Tibial artery (tissue), 4 donors: ENCODE measurements around the gene SPRN.
A peak's percentile ranks its signal among the peaks of the same experiment; 100 is the strongest.
"Not testable (repeated sequence)": the region's sequence is repeated elsewhere in the genome, so short reads cannot be mapped to it uniquely, and the experiment has no call there.

Experiments
- DNase-seq, 2 donors: peaks; one replicate each; pipeline ENCODE4 v3.0.0-alpha.2; 2019
- H3K27ac ChIP-seq, 2 donors: fragments of 200-600 bp; sonication (generic) in 1 of 2; 1 replicate in 1 of 2; 2 replicates in 1 of 2; pipeline ENCODE4 v1.5.1; 2018 to 2019; ENCODE audit warnings: mild to moderate bottlenecking in 1 of 2
- H3K27me3 ChIP-seq, 2 donors: fragments of 200-600 bp; sonication (generic) in 1 of 2; one replicate each; pipeline versions ENCODE4 v1.5.1 to v1.6.0; 2016 to 2019
- H3K36me3 ChIP-seq, 3 donors: fragments of 200-600 bp; sonication (generic) in 2 of 3; one replicate each; pipeline ENCODE4 v1.5.1; 2016 to 2019; ENCODE audit warnings: mild to moderate bottlenecking in 2 of 3
- H3K4me1 ChIP-seq, 4 donors: fragments of 200-600 bp; sonication (generic) in 2 of 4; 1 replicate in 3 of 4; 2 replicates in 1 of 4; pipeline ENCODE4 v1.5.1; 2016 to 2019
- H3K4me3 ChIP-seq, 2 donors: fragments of 200-600 bp; sonication (generic) in 1 of 2; 1 replicate in 1 of 2; 2 replicates in 1 of 2; pipeline ENCODE4 v1.5.1; 2018 to 2019; ENCODE audit warnings: mild to moderate bottlenecking in 2 of 2
- H3K9me3 ChIP-seq, 3 donors: fragments of 200-600 bp; sonication (generic) in 1 of 3; one replicate each; pipeline ENCODE4 v1.5.1; 2016 to 2019
- CTCF ChIP-seq, 2 experiments: fragments of 200-600 bp in 1 of 2; fragments of 450-650 bp in 1 of 2; IDR thresholded peaks; one replicate each; pipeline ENCODE4 v1.5.1; 2017 to 2019; ENCODE audit warnings: antibody characterized with exemption in 2 of 2, mild to moderate bottlenecking in 1 of 2, moderate library complexity in 1 of 2
- intact Hi-C: fragments of 100-400 bp; cut with DNase I; formaldehyde crosslinking; loops from one replicate; pipeline ENCODE4 v1.15.0; 2023; ENCODE audit warnings: low total_unique reads

The SPRN gene

DNA sequence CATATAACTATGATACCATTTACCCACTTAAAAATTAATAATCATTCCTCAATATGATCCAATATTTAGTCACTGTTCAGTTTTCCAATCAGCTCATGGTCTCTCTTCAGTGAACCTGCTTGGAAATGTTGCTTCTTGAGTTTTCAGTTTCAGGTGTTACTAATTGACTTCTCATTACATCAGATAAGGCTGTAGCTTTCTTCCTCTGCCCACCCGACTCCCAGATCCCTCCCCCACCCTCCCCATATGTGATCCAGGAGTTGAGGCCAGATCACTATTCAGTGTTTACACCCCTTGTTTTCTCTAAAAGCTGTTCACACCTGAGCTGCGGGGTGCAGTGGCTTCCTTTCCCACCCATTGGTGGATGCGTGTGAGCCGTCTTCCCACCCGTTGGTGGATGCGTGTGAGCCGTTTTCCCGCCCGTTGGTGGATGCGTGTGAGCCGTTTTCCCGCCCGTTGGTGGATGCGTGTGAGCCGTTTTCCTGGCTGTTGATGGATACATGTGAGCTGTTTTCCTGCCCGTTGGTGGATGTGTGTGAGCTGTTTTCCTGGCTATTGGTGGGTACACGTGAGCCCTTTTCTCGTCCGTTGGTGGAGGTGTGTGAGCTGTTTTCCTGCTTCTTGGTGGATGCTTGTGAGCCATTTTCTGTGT lies 33.7 kb downstream of the SPRN start:
- Histone ChIP-seq H3K4me3 (no peak overlapping the region), H3K4me1 (peaks cover 4 to 16% (median 11%) of the 10 kb centered on the region in 4 donors), H3K27ac (no peak overlapping the region), H3K27me3 (no peaks in the 10 kb centered on the region), H3K9me3 (no peaks in the 10 kb centered on the region), H3K36me3 (peaks cover 0 to 34% (median 11%) of the 10 kb centered on the region in 3 donors)
- TF ChIP-seq CTCF (IDR thresholded peaks at IDR 0.05), result no peak
- intact Hi-C loops, result no loop called here
- DNase-seq, result peak in 1 of 2 donors; percentile 48

DNA sequence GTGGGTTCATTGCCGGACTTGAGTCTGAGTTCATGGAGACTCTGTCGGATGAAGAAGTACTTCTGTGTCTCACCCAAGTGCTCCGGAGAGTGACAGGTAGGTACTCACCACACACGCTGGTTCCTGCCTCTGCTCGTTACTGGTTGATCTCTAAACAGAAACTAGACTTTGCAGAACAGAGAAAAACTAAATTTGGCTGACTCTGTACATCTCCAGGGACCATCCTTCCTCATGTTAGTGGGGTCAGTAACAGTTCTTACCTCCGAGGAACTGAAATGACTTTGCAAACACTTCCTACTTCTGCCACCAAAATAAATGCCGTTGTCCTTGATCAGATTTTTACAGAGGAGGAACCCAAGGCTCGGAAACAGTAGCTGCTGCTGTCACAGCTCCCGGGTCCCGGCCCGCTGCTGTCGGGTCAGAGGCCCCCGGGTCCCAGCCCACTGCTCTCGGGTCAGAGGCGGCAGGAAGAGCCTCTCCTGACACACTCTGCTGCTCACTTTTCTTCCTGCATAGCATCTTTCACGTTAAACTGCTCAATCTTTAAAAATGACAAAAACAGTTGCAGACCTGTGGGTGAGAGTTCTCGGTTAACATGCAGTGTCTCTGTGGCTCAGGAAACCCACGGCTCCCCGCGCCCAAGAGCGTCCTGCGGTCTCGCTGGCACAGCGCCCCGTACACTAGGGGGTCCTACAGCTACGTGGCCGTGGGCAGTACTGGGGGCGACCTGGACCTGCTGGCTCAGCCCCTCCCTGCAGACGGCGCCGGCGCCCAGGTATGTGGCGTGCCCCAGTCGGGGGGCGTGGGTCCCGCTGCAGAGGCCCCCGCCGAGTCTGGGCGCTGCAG lies 35.2 kb downstream of the SPRN start:
- Histone ChIP-seq H3K27ac (no peak overlapping the region), H3K4me1 (peaks cover 0 to 6% (median 3%) of the 10 kb centered on the region in 4 donors), H3K27me3 (no peaks in the 10 kb centered on the region), H3K9me3 (no peaks in the 10 kb centered on the region), H3K36me3 (peaks cover under 1 to 48% (median 17%) of the 10 kb centered on the region in 3 donors), H3K4me3 (no peak overlapping the region)
- peak in 1 of 2 donors; percentile 48 for DNase-seq
- no peak for TF ChIP-seq CTCF (IDR thresholded peaks at IDR 0.05)
- intact Hi-C loops, result no loop called here

DNA sequence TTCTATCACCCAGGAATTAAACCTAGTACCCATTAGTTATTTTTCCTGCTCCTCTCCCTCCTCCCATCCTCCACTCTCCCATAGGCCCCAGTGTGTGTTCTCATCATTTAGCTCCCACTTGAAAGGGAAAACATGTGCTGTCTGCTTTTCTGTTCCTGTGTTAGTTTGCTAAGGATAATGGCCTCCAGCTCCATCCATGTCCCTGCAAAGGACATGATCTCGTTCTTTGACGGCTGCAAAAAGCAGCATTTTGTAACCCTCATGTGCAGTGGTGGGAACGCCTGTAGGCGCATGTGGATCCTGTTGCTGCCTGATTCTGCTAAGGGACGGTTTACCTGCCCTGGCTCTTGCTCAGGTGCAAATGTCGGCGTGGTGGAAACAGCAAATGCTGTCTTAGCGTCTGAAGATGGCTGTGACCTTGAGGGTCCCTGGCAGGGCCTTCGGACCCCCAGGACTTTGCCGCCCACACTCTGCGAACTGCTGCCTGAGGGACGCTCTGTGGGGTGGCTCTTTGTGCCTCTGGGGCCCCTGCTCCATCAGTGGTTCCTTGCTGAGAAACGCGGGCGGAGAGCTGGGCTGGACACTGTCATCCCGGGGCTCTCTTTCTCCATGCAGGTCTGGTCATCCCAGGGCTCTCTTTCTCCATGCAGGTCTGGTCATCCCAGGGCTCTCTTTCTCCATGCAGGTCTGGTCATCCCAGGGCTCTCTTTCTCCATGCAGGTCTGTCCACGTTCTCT lies 36.0 kb downstream of the SPRN start:
- no peak for TF ChIP-seq CTCF (IDR thresholded peaks at IDR 0.05)
- Histone ChIP-seq H3K4me3 (no peak overlapping the region), H3K9me3 (no peaks in the 10 kb centered on the region), H3K27ac (no peak overlapping the region), H3K36me3 (peaks cover 4 to 55% (median 21%) of the 10 kb centered on the region in 3 donors), H3K4me1 (peaks cover 0 to 3% (median 1%) of the 10 kb centered on the region in 4 donors), H3K27me3 (no peaks in the 10 kb centered on the region)
- intact Hi-C loops, result no loop called here
- peak in 1 of 2 donors; percentile 60 for DNase-seq

GRCh38 chr10:133386951-133387350 lies 37.5 kb downstream of the SPRN start:
- H3K4me3 ChIP-seq, H3K27me3 ChIP-seq, H3K27ac ChIP-seq, H3K4me1 ChIP-seq, H3K9me3 ChIP-seq, intact Hi-C loops: not testable (repeated sequence)
- H3K36me3 ChIP-seq, result peaks cover 4 to 62% (median 24%) of the 10 kb centered on the region in 3 donors
- peak in 1 of 2 donors; percentile 3 for DNase-seq

GRCh38 chr10:133385214-133385613 lies 39.2 kb downstream of the SPRN start:
- DNase-seq, result no peak
- no peak for TF ChIP-seq CTCF (IDR thresholded peaks at IDR 0.05)
- Histone ChIP-seq H3K27ac (no peak overlapping the region), H3K36me3 (peaks cover 4 to 49% (median 20%) of the 10 kb centered on the region in 3 donors), H3K4me3 (no peak overlapping the region), H3K9me3 (no peaks in the 10 kb centered on the region), H3K4me1 (peaks cover 0 to 3% (median 1%) of the 10 kb centered on the region in 4 donors), H3K27me3 (no peaks in the 10 kb centered on the region)
- intact Hi-C loops, result no loop called here
